Left hindlimb (tissue), 1 donor: ENCODE data around the gene KPNA6.
"Not testable (repeated sequence)": the region's sequence is repeated elsewhere in the genome, so short reads cannot be mapped to it uniquely, and the experiment has no call there.

Experiments used
- DNase-seq: peaks from one replicate; pipeline ENCODE4 v3.0.0-alpha.2; 2018

The KPNA6 gene

DNA sequence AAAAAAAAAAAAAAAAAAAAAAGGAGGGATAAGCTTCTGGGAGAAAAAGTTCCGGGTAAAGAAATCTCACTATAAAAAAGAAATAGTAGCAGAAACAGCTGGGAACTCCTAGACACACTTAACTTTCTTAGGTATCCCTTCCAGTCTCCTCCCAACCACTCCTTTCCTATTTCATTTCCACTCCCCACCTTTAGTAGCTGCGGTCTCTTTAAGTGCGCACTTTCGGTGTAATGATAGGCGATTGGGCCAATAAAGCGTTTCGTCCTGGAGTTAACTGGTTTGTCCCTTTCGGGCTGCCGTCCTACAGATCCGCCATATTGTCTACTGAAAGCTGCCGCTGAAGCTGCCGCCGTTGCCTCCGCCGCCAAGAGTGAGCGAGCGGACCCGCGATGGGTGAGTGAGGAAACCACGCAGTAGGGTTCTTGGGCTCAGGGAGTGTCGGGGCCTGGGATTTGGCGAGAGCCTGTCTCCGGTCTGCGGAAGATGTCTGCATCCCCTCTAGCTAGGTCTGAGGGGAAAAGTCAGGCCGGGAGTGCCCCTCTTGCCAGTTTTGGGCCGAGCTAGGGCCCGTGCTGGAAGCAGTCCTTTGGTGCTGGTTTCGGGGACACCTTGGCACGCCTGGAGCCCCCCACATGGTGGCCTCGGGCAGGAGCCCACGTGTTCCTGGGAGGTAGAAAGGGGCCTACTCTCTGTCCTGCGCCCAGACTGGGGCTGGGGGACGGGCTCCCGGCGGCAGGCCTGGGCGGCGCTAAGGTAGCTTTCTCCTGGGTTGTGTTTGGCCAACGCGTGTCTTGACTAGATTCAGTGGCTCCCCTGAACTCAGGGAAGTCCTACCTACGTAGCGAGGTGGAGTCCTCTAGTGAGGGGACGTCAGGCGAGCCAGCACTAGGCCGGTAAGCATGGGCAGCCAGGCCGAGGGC is at the start of gene KPNA6:
KPNA6 (plus strand) TSS at position 315 of the 920 bp plus-strand sequence; CDS start at position 390, 75 bp downstream.
- peak; percentile 94 for DNase-seq

GRCh38 chr1:32060914-32061313 is 46.9 kb upstream of the KPNA6 start:
- no peak for DNase-seq

- DNase-seq = no peak
Observed at GRCh38 chr1:32062867-32063230, 45.0 kb upstream of the KPNA6 start.

- no peak for DNase-seq
Observed at GRCh38 chr1:32063261-32063681, 44.6 kb upstream of the KPNA6 start.

GRCh38 chr1:32065613-32066488 is 42.0 kb upstream of the KPNA6 start:
- DNase-seq = not testable (repeated sequence)

DNA sequence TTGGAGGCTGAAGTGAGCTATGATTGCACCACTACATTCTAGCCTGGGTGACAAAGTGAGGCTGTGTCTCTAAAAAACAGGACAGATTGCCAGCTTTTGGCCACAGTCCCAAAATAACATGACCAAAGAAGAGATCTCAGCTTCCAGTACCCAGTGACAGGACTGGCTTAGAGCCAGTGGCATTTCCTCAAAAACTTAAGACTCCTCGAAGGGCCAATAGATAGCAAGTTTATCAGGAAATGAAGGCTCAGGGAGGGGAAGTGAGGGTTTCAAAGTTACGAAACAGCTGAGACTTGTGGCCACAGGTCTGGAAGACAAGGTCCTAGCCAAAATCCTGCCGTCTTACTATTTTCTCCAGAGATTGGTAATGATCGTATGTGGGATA is 41.4 kb upstream of the KPNA6 start:
- DNase-seq = no peak

- DNase-seq = no peak
Observed at GRCh38 chr1:32068957-32069588, 38.8 kb upstream of the KPNA6 start.

- DNase-seq = no peak
Observed at GRCh38 chr1:32071758-32072621, 35.9 kb upstream of the KPNA6 start.

GRCh38 chr1:32072622-32073298 is 35.1 kb upstream of the KPNA6 start, which contains the start of gene TMEM39B:
Gene TMEM39B (plus strand): TSS chr1:32072939. CDS start chr1:32073048, 109 bp downstream.
- peak; percentile 97 for DNase-seq

DNA sequence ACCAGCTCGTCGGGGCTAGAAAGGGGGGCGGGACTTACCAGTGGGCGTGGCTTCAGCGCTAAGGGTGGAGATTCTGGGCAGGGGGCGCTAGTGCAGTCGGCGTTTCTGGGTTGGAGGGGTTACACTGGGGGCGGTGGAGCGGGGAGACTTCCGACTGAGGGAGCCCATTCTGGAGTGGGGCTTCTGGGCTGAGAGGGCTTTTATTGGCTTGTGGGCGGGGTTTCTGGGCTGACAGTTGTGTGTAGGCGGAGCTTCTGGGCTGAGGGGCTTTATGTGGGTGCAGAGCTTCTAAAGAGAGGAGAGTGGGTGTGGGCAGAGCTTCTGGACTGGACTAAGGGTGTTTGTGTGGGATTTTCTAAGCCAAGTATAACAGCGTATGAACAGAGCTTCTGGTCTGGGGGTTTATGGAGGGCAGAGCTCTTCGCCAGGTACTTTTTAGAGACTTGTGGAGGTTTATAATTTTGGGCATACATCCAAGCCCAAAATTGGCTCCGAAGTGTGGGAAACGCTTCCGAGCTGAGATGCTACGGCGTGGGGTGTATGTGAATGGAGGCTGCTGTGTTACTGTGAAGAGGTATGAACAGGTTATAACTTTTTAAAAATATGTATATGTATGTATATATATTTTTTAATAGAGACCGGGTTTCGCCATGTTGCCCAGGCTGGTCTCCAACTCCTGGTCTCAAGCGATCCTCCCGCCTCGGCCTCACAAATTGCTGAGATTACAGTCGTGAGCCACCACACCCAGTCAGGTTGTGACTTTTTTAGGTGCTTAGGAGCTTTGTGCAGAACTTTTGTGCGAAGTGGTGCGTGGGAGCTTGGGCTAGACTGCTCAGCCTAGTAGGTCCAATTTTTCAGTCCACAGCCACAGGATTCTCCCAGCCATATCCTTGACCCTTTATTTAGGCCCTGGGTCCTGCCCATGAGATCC is 34.3 kb upstream of the KPNA6 start:
- peak; percentile 96 for DNase-seq

GRCh38 chr1:32074841-32075240 is 33.0 kb upstream of the KPNA6 start:
- DNase-seq = no peak

DNA sequence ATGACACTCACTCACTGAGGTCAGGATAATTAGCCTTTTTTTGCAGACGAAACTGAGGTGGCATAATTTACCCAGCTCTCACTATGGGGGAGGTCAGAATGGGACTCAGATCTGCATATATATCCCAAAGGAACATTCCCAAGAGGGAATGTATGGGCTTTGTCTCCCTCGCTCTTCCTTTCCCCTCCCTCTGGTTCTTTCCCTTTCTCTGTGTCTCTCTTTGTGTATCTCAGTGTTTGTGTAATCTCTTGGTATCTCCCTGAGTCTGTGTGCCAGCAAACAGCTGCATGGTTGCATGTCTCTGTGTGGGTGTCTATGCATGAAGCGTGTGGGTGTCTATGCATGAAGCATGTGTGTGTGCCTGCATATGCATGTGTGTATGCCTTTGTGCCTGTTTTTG is 30.4 kb upstream of the KPNA6 start:
- no peak for DNase-seq

DNA sequence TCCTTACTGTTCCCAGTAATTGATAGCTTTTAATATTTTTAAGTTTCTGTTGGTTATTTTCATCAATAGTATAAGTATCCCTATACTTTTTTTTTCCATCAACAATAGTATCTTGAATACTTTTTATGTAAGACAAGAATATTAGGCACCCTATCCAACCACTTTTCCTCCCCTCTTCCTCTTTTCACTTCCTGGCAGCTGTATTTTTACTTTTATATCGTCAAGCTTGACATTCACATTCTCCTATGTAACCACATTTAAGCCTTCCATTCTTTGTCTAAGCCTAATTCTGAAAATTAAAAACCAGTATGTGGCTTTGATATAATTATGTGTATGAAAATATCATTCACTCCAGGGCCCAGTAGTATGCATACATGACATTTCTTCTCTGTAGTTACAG is 25.8 kb upstream of the KPNA6 start:
- no peak for DNase-seq

DNA sequence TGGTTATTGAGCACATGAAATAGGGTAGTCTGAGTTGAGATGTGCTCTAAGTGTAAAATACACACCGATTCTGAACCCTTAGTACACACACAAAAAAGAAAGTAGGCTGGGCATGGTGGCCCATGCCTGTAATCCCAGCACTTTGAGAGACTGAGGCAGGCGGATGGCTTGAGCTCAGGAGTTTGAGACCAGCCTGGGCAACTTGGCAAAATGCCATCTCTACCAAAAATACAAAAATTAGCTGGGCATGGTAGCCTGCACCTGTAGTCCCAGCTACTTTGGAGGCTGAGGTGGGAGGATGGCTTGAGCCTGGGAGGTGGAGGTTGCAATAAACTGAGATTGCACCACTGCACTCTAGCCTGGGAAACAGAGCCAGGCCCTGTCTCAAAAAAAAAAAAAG is 21.5 kb upstream of the KPNA6 start:
- not testable (repeated sequence) for DNase-seq

GRCh38 chr1:32091176-32091575 is 16.7 kb upstream of the KPNA6 start:
- DNase-seq = no peak

DNA sequence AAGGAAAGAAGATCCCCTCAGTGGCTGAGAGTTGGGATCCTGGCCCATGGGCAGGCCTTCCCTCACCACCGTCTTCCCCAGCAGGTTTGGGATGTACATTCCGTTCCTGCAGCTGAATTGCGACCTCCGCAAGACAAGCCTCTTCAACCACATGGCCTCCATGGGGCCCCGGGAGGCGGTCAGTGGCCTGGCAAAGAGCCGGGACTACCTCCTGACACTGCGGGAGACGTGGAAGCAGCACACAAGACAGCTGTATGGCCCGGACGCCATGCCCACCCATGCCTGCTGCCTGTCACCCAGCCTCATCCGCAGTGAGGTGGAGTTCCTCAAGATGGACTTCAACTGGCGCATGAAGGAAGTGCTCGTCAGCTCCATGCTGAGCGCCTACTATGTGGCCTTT is 16.3 kb upstream of the KPNA6 start:
- no peak for DNase-seq

DNA sequence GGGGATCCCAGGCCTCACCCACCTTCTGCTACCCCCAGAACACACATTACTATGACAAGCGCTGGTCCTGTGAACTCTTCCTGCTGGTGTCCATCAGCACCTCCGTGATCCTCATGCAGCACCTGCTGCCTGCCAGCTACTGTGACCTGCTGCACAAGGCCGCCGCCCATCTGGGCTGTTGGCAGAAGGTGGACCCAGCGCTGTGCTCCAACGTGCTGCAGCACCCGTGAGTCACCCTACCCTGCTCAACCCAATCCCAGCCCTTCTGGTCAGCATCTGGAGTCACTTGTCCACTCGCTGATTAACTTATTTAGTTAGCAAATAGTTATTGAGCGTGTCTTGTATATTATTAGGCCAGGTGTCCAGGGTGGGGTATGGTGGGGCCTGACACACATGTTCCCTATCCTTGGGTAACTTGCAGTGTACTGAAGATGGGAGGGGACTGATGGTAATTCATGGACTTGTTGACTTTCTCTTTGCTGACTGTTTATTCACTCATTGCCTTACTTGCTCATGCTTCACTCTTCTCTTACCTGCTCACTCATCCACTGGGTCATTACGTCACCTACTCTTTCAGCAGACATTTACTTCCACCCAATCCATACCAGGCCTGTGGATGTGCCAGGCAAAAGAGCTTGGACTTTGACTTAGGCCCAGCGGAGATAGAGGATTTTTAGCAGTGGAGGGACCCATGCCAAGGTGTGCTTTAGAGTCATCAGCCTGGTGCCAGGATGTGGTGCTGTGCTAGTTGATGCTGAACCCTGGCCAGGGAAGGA is 12.9 kb upstream of the KPNA6 start:
- no peak for DNase-seq

DNA sequence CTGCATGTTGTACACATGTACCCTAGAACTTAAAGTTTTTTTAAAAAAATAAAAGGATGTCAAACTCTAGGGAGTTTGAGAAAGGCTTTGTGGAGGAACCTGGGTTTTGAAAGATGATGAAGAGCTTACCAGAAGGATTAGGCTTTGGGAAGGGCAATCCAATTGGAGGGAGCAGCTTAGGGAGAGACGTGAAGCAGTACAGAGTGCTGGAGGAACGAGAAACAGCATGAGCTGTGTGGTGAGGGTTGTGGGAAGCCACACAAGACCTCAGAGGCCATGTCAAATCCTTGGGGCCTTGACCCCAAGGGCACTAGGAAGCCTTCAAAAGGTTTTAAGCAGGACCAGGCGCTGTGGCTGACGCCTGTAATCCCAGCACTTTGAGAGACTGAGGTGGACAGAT is 8.4 kb upstream of the KPNA6 start:
- DNase-seq = no peak

DNA sequence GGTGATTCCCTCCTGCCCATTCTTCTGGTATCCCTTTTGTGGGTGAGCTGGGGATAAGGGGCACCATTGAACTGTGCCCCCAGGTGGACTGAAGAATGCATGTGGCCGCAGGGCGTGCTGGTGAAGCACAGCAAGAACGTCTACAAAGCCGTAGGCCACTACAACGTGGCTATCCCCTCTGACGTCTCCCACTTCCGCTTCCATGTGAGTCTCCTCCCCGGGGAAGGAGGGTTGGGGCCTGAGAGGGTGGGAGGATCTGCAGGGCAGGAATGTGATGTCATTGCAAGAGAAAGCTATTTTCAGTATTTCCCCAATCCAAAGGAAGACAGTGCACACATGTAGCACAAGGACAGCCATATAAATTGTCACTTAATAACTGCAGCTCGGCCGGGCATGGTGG is 7.5 kb upstream of the KPNA6 start:
- DNase-seq = peak; percentile 56
